GM12878 (cell line): Measurements from ENCODE around the gene ZWILCH.

Source experiments
- CTCF ChIP-seq, 3 experiments: IDR thresholded peaks in 2 of 3; conservative IDR thresholded peaks in 1 of 3; 2 replicates each; pipeline ENCODE4 v1.5.1; 2011; ENCODE audit warnings: low read depth in 3 of 3, low read length in 3 of 3, mild to moderate bottlenecking in 3 of 3, control low read depth in 2 of 3, moderate library complexity in 2 of 3, inconsistent platforms in 1 of 3, mixed read lengths in 1 of 3; ENCODE audit not compliant: control insufficient read depth in 2 of 3, insufficient read depth in 1 of 3; ENCODE audit errors: extremely low read depth in 1 of 3
- ELK1 ChIP-seq: IDR thresholded peaks from 2 replicates; pipeline ENCODE4 v1.6.1; 2012; ENCODE audit warnings: low read depth, low read length, improper control_type of control experiment
- HDAC6 ChIP-seq: fragments of 200-600 bp; sonication (generic); IDR thresholded peaks from one replicate; pipeline ENCODE4 v1.8.0; 2017; ENCODE audit warnings: antibody characterized with exemption; ENCODE audit not compliant: unreplicated experiment
- POLR2A ChIP-seq: IDR thresholded peaks from 2 replicates; pipeline ENCODE4 v1.6.1; 2011; ENCODE audit warnings: low read depth, mild to moderate bottlenecking, low read length
- POLR2AphosphoS2 ChIP-seq: IDR thresholded peaks from 2 replicates; pipeline ENCODE4 v1.6.1; 2011; ENCODE audit warnings: low read depth, mild to moderate bottlenecking, low read length, improper control_type of control experiment, moderate library complexity
- RCOR1 ChIP-seq: conservative IDR thresholded peaks from 2 replicates; pipeline ENCODE4 v1.6.1; 2012; ENCODE audit warnings: low read depth, low read length, improper control_type of control experiment
- USF1 ChIP-seq: IDR thresholded peaks from 2 replicates; pipeline ENCODE4 v1.6.1; 2011; ENCODE audit warnings: borderline replicate concordance, low read depth, mild to moderate bottlenecking, moderate library complexity, mixed read lengths, low read length; ENCODE audit not compliant: insufficient read depth; ENCODE audit errors: extremely low read length
- YY1 ChIP-seq: IDR thresholded peaks from 2 replicates; pipeline ENCODE4 v1.6.1; 2011; ENCODE audit warnings: low read depth, mild to moderate bottlenecking, low read length
- ZNF24 ChIP-seq: fragments of 450-650 bp; IDR thresholded peaks from 2 replicates; pipeline ENCODE4 v1.6.1; 2017; ENCODE audit warnings: antibody characterized with exemption, mild to moderate bottlenecking
- TF ChIP-seq, protein P1 (sequence below): IDR thresholded peaks from 2 replicates; pipeline ENCODE4 v1.6.1; 2012; ENCODE audit warnings: low read depth, low read length, improper control_type of control experiment
- TF ChIP-seq, protein P2 (sequence below): fragments of 450-650 bp; formaldehyde crosslinking; IDR thresholded peaks from 2 replicates; pipeline ENCODE4 v1.4.0; 2022; ENCODE audit warnings: mild to moderate bottlenecking, moderate library complexity

GRCh38 chr15:66573719-66574595 lies 68.8 kb downstream of the ZWILCH start:
- TF ChIP-seq POLR2A: no peak
- no peak for TF ChIP-seq CTCF (IDR thresholded peaks at IDR 0.05 in 2 of 3, conservative IDR thresholded peaks at IDR 0.05 in 1 of 3; ENCODE audit: control insufficient read depth in 2 of 3, extremely low read depth in 1 of 3, insufficient read depth in 1 of 3, low read depth in 3 of 3, low read length in 3 of 3)
- TF ChIP-seq USF1: no peak
- TF ChIP-seq, protein P1, sequence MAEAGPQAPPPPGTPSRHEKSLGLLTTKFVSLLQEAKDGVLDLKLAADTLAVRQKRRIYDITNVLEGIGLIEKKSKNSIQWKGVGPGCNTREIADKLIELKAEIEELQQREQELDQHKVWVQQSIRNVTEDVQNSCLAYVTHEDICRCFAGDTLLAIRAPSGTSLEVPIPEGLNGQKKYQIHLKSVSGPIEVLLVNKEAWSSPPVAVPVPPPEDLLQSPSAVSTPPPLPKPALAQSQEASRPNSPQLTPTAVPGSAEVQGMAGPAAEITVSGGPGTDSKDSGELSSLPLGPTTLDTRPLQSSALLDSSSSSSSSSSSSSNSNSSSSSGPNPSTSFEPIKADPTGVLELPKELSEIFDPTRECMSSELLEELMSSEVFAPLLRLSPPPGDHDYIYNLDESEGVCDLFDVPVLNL: no peak
- TF ChIP-seq YY1: no peak
- no peak for TF ChIP-seq HDAC6
- TF ChIP-seq, protein P2, sequence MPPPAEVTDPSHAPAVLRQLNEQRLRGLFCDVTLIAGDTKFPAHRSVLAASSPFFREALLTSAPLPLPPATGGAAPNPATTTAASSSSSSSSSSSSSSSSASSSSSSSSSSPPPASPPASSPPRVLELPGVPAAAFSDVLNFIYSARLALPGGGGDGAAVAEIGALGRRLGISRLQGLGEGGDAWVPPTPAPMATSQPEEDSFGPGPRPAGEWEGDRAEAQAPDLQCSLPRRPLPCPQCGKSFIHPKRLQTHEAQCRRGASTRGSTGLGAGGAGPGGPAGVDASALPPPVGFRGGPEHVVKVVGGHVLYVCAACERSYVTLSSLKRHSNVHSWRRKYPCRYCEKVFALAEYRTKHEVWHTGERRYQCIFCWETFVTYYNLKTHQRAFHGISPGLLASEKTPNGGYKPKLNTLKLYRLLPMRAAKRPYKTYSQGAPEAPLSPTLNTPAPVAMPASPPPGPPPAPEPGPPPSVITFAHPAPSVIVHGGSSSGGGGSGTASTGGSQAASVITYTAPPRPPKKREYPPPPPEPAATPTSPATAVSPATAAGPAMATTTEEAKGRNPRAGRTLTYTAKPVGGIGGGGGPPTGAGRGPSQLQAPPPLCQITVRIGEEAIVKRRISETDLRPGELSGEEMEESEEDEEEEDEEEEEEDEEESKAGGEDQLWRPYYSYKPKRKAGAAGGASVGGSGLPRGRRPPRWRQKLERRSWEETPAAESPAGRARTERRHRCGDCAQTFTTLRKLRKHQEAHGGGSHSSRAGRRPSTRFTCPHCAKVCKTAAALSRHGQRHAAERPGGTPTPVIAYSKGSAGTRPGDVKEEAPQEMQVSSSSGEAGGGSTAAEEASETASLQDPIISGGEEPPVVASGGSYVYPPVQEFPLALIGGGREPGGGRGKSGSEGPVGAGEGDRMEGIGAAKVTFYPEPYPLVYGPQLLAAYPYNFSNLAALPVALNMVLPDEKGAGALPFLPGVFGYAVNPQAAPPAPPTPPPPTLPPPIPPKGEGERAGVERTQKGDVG (CRISPR knock-in tag): no peak
- TF ChIP-seq ZNF24: no peak
- no peak for TF ChIP-seq POLR2AphosphoS2
- TF ChIP-seq RCOR1: no peak
- TF ChIP-seq ELK1: no peak
